ENCODE results near the gene CACNA2D3. TPM values are rescaled to one million over a fixed set of nuclear protein-coding genes. Genes with fewer than 3 reads are reported as not detected.

CACNA2D3 gene
- total RNA-seq, 1 donor from 2014 or later = 2.5 TPM

DNA sequence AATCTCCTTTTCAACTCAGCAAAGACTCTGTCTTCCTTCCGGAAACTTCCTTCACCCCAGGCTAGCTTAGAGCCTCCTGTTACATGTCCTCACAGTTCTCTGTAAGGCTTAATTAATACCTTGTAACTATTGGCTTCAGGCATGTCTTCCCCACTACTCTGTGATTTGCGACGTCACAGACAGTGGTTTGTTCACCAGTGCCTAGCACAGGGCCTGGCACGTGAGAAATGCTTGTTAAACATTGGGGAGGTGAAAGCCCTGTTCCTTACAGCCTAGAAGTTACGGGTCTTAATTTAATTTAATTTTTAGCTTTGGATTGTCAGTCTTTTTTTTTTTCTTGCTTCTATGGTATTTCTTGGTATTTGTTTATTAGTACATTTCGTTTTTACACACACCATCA lies 36.4 kb upstream of the CACNA2D3 start:
- DNase-seq (ENCODE audit: extremely low spot score, unreplicated experiment) = no peak
- Mint-ChIP-seq H3K27me3 (peaks cover 74% of the 10 kb centered on the region), H3K9me3 (no peaks in the 10 kb centered on the region), H3K4me3 (no peak overlapping the region), H3K27ac (no peak overlapping the region), H3K36me3 (no peaks in the 10 kb centered on the region), H3K4me1 (ENCODE audit: unreplicated experiment) (peaks cover 11% of the 10 kb centered on the region)
- TF ChIP-seq, protein P1, sequence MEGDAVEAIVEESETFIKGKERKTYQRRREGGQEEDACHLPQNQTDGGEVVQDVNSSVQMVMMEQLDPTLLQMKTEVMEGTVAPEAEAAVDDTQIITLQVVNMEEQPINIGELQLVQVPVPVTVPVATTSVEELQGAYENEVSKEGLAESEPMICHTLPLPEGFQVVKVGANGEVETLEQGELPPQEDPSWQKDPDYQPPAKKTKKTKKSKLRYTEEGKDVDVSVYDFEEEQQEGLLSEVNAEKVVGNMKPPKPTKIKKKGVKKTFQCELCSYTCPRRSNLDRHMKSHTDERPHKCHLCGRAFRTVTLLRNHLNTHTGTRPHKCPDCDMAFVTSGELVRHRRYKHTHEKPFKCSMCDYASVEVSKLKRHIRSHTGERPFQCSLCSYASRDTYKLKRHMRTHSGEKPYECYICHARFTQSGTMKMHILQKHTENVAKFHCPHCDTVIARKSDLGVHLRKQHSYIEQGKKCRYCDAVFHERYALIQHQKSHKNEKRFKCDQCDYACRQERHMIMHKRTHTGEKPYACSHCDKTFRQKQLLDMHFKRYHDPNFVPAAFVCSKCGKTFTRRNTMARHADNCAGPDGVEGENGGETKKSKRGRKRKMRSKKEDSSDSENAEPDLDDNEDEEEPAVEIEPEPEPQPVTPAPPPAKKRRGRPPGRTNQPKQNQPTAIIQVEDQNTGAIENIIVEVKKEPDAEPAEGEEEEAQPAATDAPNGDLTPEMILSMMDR (conservative IDR thresholded peaks at IDR 0.05) = no peak

DNA sequence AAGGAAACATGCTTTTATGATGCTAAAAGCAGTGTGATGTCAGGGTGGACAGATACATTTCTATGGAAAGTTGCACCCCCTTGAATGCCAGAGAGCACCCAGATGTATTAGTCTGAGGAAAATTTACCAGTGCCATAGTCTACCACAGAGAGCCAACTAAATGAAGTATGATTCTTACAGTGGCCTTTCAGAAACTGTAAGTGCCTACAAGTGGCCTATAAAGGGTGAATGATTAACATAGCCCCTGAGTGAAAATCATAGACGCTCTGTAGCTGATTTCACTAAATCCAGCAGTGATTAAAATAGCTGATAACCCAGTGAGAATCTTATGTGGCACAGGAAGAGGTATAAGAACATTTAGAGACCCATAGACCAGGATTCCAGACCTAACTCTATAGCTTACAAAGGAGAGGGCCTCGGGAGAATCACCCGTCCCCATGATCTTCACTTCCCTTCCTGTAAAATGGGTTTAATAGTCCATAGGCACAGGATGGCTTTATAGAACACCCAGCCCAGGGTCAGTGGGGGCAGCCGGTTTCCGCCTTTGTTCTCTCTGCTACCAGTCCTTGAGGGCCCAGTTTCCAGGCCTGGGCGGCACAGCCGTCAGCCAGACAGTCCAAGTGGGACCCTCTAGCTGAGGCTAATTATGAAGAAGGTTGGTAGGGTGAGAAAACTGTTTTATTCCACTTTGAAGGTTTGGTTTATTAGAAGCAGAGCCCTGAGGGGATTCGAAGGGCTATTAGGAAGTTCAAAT lies 35.5 kb upstream of the CACNA2D3 start:
- Mint-ChIP-seq H3K36me3 (no peaks in the 10 kb centered on the region), H3K27ac (no peak overlapping the region), H3K4me1 (ENCODE audit: unreplicated experiment) (peaks cover 11% of the 10 kb centered on the region), H3K9me3 (no peaks in the 10 kb centered on the region), H3K27me3 (peaks cover 73% of the 10 kb centered on the region), H3K4me3 (peak overlapping the region; percentile 71)
- TF ChIP-seq, protein P1 (conservative IDR thresholded peaks at IDR 0.05) = no peak
- DNase-seq (ENCODE audit: extremely low spot score, unreplicated experiment) = no peak

DNA sequence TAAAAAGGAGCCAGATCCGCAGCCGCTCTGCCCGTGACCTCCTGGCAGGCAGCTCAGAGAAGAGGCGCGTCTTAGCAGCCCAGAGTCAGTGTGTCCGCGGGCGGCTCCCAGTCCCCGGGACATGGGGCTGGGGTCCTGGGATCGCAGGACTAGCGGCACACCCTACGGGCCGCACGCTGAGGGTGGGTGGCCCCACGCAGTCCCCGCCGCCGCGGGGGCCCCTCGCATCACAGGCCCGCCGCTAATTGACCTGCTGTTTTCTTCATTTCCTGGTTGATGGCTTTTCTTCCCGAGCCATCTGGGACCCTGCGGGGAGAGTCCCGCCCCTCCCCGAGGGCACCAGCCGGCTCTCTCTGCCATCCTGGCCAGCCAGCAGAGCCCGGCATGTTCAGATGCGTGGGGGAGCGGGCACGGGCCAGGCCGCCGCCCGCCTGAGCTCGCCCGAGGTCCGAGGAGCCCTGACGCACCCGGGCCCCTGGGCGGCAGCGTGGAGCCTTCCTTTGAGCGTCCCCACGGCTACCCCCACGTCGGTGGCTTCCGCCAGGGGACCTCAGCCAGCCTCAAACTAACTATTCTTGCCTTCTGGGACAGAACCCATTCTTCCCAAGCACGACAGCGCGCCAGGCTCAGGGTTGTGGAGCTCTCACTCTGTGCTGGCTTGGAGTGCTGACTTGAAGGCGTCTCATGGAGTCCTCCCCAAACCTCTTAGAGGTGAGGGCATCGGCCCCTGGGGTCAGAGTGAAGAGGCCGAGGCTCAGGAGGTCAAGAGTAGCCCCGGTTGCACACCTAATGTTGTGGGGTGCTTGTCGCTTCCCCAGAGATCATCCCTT lies 34.6 kb upstream of the CACNA2D3 start:
- Mint-ChIP-seq H3K9me3 (no peaks in the 10 kb centered on the region), H3K36me3 (no peaks in the 10 kb centered on the region), H3K27ac (no peak overlapping the region), H3K4me1 (ENCODE audit: unreplicated experiment) (peaks cover 11% of the 10 kb centered on the region), H3K27me3 (peaks cover 69% of the 10 kb centered on the region), H3K4me3 (peak overlapping the region; percentile 71)
- TF ChIP-seq, protein P1 (conservative IDR thresholded peaks at IDR 0.05) = no peak
- DNase-seq (ENCODE audit: extremely low spot score, unreplicated experiment) = no peak

DNA sequence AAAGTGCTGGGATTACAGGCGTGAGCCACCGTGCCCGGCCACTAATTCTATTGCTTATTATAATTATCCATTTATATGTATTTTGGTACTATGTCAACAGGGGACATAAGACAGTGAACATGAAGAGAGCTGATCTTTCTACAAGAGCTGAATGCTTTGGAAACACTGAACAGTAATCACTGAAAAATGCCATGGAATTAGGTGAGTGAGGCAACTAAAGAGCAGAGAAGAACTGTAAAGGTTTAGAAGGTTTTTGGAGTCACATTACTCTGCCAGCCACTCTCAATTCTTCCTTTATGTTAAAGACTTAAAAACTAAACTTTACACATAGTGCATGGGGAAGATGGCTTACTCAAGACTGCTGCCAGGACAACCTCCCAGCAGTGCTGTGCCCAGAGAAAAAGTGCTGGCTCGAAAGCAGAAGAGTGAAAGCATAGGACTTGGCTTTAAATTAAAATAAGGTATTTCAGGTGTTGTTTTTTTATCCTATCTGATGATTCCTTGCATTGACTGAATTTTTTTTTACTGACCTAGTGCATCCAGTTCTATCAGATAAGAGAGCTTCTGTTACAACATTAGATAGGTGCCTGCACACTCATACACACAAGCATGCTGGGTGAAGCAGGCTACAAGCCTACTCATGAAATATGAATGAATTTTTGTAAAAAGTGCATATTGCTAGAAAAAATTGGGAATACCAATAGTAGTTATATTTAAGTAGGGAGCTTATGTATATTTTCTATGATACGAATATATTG lies 28.7 kb upstream of the CACNA2D3 start:
- TF ChIP-seq, protein P1 (conservative IDR thresholded peaks at IDR 0.05) = no peak
- Mint-ChIP-seq H3K27me3 (peaks cover 41% of the 10 kb centered on the region), H3K4me3 (no peak overlapping the region), H3K4me1 (ENCODE audit: unreplicated experiment) (no peaks in the 10 kb centered on the region), H3K9me3 (no peaks in the 10 kb centered on the region), H3K27ac (no peak overlapping the region), H3K36me3 (no peaks in the 10 kb centered on the region)
- DNase-seq (ENCODE audit: extremely low spot score, unreplicated experiment) = no peak

DNA sequence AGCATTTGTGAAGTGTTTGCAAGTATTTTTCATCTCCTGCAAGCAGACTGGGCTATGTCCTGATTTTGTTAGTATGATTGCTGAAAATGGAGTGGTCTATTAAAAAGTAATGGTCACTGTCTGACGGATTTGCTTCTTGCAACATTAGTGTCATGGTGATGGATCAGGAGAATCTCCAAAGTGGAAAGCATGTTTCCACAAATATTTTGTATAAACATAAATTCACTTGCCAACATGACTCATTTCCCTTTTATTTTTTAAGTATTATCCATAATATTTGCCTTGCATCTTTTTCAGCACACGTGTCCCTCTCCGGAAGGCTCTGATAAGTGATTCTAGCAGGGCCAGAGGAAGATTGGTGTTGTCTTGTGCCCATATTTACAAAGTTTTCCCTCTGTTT lies 27.4 kb upstream of the CACNA2D3 start:
- Mint-ChIP-seq H3K27me3 (peaks cover 30% of the 10 kb centered on the region), H3K4me3 (no peak overlapping the region), H3K4me1 (ENCODE audit: unreplicated experiment) (no peaks in the 10 kb centered on the region), H3K36me3 (no peaks in the 10 kb centered on the region), H3K9me3 (no peaks in the 10 kb centered on the region), H3K27ac (no peak overlapping the region)
- TF ChIP-seq, protein P1 (conservative IDR thresholded peaks at IDR 0.05) = no peak
- DNase-seq (ENCODE audit: extremely low spot score, unreplicated experiment) = no peak
